ENCODE measurements around the gene FAM168A. TPM values are rescaled to one million over a fixed set of nuclear protein-coding genes. Genes with fewer than 3 reads are reported as not detected.

Gene FAM168A
- polyA plus RNA-seq, 1 donor (not counting 4 experiments of a cell fraction or from before 2014, with no cell fraction given) = 11.8 TPM

- DNase-seq (ENCODE audit: low read depth, low spot score) (no peak), FAIRE-seq (no peak)
- Histone ChIP-seq H3K9ac (ENCODE audit: control insufficient read depth, extremely low read depth, insufficient read depth, low read length) (no peak overlapping the region), H3K9me1 (ENCODE audit: control insufficient read depth, extremely low read depth, insufficient read depth, low read length) (peaks cover 11% of the 10 kb centered on the region), H3K4me1 (ENCODE audit: control insufficient read depth, extremely low read depth, insufficient read depth, low read length) (peaks cover 41% of the 10 kb centered on the region), H2AFZ (ENCODE audit: control insufficient read depth, low read length) (no peak overlapping the region), H3K79me2 (ENCODE audit: control insufficient read depth, insufficient read depth, low read length) (peaks cover 95% of the 10 kb centered on the region), H3K9me3 (ENCODE audit: control insufficient read depth, low read depth, low read length) (no peaks in the 10 kb centered on the region), H3K27me3 (ENCODE audit: control insufficient read depth, extremely low read depth, insufficient read depth, low read length) (no peaks in the 10 kb centered on the region), H3K4me3 (ENCODE audit: control insufficient read depth in 2 of 3, extremely low read depth in 1 of 3, insufficient read depth in 2 of 3, low read depth in 1 of 3, low read length in 3 of 3) (no peak overlapping the region), H4K20me1 (ENCODE audit: control insufficient read depth, extremely low read depth, insufficient read depth, low read length) (peaks cover 14% of the 10 kb centered on the region), H3K36me3 (ENCODE audit: control insufficient read depth in 2 of 2, extremely low read depth in 1 of 2, insufficient read depth in 2 of 2, low read length in 2 of 2) (peaks cover 1 to 6% of the 10 kb centered on the region in 2 experiments), H3K27ac (ENCODE audit: control insufficient read depth, insufficient read depth, low read length) (no peak overlapping the region), H3K4me2 (ENCODE audit: control insufficient read depth, extremely low read depth, insufficient read depth, low read depth, low read length) (no peak overlapping the region)
- dilution Hi-C loops (cut with MboI; ENCODE audit: extremely low pct_ligation_motif_present, low sequenced_read_pairs) = no loop called here
- TF ChIP-seq EZH2 (IDR thresholded peaks at IDR 0.05; ENCODE audit: low read length) = no peak
- TF ChIP-seq, protein P1, sequence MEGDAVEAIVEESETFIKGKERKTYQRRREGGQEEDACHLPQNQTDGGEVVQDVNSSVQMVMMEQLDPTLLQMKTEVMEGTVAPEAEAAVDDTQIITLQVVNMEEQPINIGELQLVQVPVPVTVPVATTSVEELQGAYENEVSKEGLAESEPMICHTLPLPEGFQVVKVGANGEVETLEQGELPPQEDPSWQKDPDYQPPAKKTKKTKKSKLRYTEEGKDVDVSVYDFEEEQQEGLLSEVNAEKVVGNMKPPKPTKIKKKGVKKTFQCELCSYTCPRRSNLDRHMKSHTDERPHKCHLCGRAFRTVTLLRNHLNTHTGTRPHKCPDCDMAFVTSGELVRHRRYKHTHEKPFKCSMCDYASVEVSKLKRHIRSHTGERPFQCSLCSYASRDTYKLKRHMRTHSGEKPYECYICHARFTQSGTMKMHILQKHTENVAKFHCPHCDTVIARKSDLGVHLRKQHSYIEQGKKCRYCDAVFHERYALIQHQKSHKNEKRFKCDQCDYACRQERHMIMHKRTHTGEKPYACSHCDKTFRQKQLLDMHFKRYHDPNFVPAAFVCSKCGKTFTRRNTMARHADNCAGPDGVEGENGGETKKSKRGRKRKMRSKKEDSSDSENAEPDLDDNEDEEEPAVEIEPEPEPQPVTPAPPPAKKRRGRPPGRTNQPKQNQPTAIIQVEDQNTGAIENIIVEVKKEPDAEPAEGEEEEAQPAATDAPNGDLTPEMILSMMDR (optimal IDR thresholded peaks at IDR 0.05 in 1 of 3, IDR thresholded peaks at IDR 0.05 in 1 of 3, conservative IDR thresholded peaks at IDR 0.05 in 1 of 3; ENCODE audit: extremely low read depth in 1 of 3, insufficient read depth in 2 of 3, low read length in 3 of 3) = no peak
These were observed 216.3 kb downstream of the FAM168A start for GRCh38 chr11:73381589-73381988.

- no peak overlapping the region for H3K4me3 ChIP-seq (ENCODE audit: control insufficient read depth in 2 of 3, extremely low read depth in 1 of 3, insufficient read depth in 2 of 3, low read depth in 1 of 3, low read length in 3 of 3)
- H3K9me1 ChIP-seq (ENCODE audit: control insufficient read depth, extremely low read depth, insufficient read depth, low read length) = peaks cover 8% of the 10 kb centered on the region
- TF ChIP-seq, protein P1 (optimal IDR thresholded peaks at IDR 0.05 in 1 of 3, IDR thresholded peaks at IDR 0.05 in 1 of 3, conservative IDR thresholded peaks at IDR 0.05 in 1 of 3; ENCODE audit: extremely low read depth in 1 of 3, insufficient read depth in 2 of 3, low read length in 3 of 3) = no peak
- no peak for TF ChIP-seq EZH2 (IDR thresholded peaks at IDR 0.05; ENCODE audit: low read length)
- H4K20me1 ChIP-seq (ENCODE audit: control insufficient read depth, extremely low read depth, insufficient read depth, low read length) = peaks cover 14% of the 10 kb centered on the region
- H3K4me2 ChIP-seq (ENCODE audit: control insufficient read depth, extremely low read depth, insufficient read depth, low read depth, low read length) = no peak overlapping the region
- FAIRE-seq (no peak), DNase-seq (ENCODE audit: low read depth, low spot score) (no peak)
- H3K4me1 ChIP-seq (ENCODE audit: control insufficient read depth, extremely low read depth, insufficient read depth, low read length) = peaks cover 36% of the 10 kb centered on the region
- H3K36me3 ChIP-seq (ENCODE audit: control insufficient read depth in 2 of 2, extremely low read depth in 1 of 2, insufficient read depth in 2 of 2, low read length in 2 of 2) = peaks cover 1 to 6% of the 10 kb centered on the region in 2 experiments
- no peak overlapping the region for H2AFZ ChIP-seq (ENCODE audit: control insufficient read depth, low read length)
- no peak overlapping the region for H3K27ac ChIP-seq (ENCODE audit: control insufficient read depth, insufficient read depth, low read length)
- no peaks in the 10 kb centered on the region for H3K9me3 ChIP-seq (ENCODE audit: control insufficient read depth, low read depth, low read length)
- no peaks in the 10 kb centered on the region for H3K27me3 ChIP-seq (ENCODE audit: control insufficient read depth, extremely low read depth, insufficient read depth, low read length)
- dilution Hi-C loops (cut with MboI; ENCODE audit: extremely low pct_ligation_motif_present, low sequenced_read_pairs) = no loop called here
- H3K9ac ChIP-seq (ENCODE audit: control insufficient read depth, extremely low read depth, insufficient read depth, low read length) = no peak overlapping the region
- H3K79me2 ChIP-seq (ENCODE audit: control insufficient read depth, insufficient read depth, low read length) = peaks cover 90% of the 10 kb centered on the region
These were observed 217.0 kb downstream of the FAM168A start for GRCh38 chr11:73380897-73381410.

Measured in keratinocyte (primary cell).